Gastrocnemius medialis (tissue), 4 donors: ENCODE results near the gene CTNNBL1.

Experiments
- POLR2A ChIP-seq, 2 donors: fragments of 450-650 bp; IDR thresholded peaks; one replicate each; pipeline ENCODE4 v1.6.1; 2017; ENCODE audit warnings: antibody characterized with exemption in 2 of 2, mild to moderate bottlenecking in 2 of 2, moderate library complexity in 2 of 2
- TF ChIP-seq, protein P1 (sequence below), 5 experiments: fragments of 450-650 bp in 3 of 5; fragments of 200-600 bp in 2 of 5; sonication (generic) in 2 of 5; IDR thresholded peaks in 4 of 5; conservative IDR thresholded peaks in 1 of 5; 1 replicate in 4 of 5; 2 replicates in 1 of 5; pipeline ENCODE4 v1.5.1; 2016 to 2019; ENCODE audit warnings: antibody characterized with exemption in 5 of 5, mild to moderate bottlenecking in 3 of 5, moderate library complexity in 3 of 5

DNA sequence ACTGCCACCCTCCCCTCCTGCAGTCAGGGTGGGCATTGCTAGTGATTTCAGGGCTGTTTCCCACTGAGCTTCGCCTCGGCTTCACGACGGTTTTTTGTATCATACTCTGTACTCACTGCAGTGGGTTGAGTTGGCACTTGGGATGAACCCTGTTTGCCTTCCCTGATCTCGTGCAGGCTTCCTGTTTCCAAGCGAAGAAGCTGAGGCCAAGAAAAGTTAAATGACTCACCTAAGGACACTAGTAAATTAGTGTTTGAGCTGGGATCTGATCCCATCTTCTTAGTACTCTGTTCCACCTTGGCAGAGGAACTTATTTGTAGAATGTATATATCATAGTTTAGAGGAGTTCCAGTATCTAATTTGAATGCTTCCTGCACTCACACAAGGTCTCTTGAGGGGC is 158.8 kb downstream of the CTNNBL1 start:
- TF ChIP-seq POLR2A (IDR thresholded peaks at IDR 0.05) = no peak
- TF ChIP-seq, protein P1, sequence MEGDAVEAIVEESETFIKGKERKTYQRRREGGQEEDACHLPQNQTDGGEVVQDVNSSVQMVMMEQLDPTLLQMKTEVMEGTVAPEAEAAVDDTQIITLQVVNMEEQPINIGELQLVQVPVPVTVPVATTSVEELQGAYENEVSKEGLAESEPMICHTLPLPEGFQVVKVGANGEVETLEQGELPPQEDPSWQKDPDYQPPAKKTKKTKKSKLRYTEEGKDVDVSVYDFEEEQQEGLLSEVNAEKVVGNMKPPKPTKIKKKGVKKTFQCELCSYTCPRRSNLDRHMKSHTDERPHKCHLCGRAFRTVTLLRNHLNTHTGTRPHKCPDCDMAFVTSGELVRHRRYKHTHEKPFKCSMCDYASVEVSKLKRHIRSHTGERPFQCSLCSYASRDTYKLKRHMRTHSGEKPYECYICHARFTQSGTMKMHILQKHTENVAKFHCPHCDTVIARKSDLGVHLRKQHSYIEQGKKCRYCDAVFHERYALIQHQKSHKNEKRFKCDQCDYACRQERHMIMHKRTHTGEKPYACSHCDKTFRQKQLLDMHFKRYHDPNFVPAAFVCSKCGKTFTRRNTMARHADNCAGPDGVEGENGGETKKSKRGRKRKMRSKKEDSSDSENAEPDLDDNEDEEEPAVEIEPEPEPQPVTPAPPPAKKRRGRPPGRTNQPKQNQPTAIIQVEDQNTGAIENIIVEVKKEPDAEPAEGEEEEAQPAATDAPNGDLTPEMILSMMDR (IDR thresholded peaks at IDR 0.05 in 4 of 5, conservative IDR thresholded peaks at IDR 0.05 in 1 of 5) = no peak
